GM18498 (cell line): ENCODE data around the gene RALGPS1.
"Not testable (repeated sequence)": the region's sequence is repeated elsewhere in the genome, so short reads cannot be mapped to it uniquely, and the experiment has no call there.

Experiments used
- ATAC-seq: cut with Tn5 transposase; IDR thresholded peaks from one replicate; pipeline ENCODE4 v1.9.1; 2021; ENCODE audit warnings: mild to moderate bottlenecking, moderate library complexity; ENCODE audit not compliant: unreplicated experiment

Gene RALGPS1

DNA sequence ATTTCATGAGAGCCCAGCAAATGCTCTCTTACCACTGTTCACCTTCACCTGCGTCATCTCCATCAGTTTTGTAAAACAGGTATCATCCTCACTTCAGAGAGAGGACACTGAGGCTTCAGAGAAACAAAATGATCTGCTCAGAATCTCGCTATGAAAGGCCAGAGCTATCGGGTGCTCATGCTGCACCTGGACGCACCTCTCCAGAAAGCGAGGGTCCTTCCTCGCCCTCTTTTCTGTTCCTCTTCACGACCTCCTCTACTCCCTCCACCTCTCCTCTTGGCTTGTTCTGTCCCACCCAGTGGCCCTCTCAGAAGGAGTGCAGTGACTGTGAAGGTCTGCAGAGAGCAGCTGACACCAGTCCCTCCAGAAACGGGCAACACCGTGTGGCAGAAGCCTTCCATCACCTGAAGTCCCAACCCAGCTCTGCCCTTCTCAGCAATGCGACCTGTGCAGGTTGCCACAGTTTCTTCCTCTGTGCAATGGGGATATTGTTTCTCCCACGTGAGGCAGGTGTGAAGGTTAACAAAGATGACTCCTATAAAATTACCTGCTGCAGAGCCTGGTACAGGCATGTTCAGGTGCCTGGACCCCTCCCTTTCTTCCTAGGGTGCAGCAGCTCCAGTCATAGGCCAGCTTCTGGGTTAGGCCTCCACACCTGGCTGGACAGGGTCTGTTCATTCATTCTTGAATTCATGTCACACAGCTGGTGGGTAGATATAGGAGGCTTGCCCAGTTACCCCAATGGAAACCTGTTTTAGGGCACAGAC is 253.2 kb downstream of the RALGPS1 start:
- no peak for ATAC-seq

DNA sequence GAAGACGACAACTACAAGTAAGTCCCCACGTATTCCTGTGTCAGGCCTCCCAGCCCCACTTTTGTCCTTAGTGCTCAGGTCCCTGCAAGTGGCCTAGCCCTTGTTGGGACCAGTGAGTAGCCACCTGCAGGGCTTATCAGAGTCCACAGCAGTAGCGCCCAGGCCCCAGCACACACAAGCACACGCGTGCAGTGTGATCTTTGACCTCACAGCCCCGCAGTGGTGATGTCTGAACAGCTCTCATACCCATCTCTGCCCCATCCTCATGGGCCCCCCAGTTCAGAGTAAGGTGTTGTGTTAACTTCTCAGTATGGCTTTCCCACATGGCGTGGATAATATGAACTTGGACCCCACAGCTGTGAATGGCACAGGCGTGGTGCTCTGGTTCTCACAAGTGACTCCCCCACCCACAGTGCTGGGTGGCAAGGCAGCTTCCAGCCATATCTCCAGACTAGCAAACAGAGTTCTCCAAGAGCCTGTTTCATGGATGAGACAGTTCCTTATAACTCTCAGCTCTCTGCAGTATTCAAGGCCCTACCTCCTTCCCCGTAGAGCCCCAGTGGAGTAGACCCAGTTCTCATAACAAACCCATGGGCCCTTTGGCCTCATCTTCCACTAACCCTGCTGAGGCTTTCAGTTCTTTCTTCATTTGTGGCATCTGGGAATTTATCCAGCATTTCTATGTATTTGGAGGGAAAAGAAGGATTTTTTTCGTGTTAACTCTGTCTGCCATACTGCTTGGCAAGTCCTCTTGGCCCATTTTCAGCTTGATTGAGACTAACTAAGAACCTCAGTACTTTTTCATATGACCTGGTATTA is 254.4 kb downstream of the RALGPS1 start:
- no peak for ATAC-seq

DNA sequence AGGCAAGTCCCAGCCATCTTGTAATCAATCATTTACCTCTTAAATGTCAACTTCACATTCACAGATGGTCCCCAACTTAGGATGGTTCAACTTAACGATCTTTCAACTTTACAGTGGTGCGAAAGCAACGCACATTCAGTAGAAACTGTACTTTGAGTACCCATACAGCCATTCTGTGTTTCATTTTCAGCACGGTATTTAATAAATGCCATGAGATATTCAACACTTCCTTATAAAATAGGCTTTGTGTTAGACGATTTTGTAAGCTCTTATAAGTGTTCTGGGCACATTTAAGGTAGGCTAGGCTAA is 254.9 kb downstream of the RALGPS1 start:
- no peak for ATAC-seq

DNA sequence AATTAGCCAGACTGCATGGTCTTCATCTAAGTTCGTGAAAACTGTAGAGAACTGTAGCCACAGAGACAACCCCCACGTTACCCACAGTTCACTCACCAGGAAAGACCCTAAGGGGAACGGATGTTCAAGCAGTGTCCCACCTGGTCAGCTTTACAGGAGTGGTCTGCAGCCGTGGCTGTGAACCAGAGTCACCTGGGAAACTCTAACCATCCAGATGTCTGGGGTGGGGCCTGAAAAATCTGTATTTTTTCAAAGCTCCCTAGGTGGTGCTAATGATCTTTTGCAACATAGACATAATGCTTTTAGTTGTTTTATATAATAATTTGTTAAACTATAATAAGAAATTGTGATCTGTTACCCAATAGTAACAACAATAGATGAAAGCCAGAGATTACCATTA is 255.5 kb downstream of the RALGPS1 start:
- ATAC-seq = no peak

DNA sequence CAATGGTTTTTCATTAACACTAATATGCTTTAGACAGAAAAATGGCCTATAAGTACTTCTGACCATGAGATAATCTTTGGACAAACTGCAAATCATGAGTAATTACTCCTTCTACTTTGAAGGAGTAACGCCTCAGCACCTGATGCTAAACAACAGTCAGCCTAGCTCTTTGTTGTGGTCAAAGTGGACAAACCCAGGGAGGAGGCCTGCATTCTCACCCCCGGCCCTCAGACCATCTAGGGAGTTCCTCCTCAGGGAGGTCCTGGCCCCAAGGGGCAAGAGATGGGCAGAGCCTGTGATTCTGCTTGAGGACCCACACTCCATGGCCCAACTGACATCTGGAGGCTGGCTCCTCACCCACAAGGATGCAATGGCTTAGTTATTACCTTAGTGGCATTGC is 256.1 kb downstream of the RALGPS1 start:
- ATAC-seq = no peak

DNA sequence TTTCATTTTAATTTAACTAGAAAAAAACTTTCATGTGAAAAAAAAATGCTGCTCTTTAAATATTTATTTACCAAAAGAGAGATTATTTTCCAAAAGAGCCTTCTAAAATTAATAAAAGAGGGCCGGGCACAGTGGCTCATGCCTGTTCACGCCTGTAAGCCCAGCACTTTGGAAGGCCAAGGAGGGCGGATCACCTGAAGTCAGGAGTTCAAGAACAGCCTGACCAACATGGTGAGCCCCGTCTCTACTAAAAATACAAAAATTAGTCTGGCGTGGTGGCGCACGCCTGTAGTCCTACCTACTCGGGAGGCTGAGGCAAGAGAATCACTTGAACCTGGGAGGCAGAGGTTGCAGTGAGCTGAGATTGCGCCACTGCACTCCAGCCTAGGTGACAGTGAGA is 256.8 kb downstream of the RALGPS1 start:
- not testable (repeated sequence) for ATAC-seq

DNA sequence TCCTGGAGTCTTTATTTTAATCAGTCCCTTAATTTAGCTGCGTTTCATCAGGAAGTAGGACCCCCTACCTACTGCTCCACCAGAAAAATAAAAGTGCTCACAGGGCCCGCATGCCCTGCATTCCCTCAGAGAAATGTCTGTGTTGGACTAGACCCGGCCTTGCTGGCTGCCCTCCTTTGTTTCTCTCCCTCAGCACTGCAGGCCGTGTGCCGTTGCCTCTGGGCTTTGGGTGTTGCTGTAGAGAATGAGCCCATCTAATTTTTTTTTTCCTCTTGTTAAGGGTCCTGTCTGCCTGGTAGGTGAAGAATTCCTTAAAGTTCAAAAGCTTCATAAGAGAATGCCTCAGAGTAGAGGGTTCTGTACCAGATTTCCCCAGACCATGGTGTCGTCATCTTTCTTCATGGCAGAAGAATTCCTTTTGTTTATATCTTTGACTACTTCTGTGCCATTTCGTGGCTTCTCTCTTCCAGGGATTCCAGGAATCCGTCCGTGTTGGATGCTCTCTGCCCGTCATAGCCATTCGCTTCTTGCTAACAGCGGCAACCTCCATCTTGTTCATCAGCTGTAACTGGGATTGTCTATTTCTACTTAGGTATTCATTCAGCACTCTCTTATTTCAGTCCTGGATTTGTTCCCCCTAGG is 257.6 kb downstream of the RALGPS1 start:
- ATAC-seq = no peak

DNA sequence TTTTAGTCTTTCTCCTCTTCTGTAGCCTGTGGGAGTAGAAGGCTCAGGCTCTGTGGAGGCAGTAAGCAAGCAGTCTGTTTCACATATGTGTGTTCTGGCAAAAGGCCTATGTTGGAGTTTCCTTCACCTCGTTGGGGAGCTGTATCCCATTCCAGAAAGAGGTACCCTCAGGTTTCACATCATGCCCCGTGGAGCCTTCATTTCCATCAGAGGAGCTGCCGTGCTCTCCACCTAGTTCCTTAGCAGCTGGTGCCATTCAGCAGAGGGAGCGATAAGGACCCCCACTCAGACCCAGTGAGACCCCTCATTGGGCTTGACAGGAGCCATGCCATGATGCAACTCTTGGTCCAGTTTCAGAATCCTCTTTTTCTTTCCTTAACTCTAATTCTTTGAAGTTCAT is 258.5 kb downstream of the RALGPS1 start:
- ATAC-seq = no peak

DNA sequence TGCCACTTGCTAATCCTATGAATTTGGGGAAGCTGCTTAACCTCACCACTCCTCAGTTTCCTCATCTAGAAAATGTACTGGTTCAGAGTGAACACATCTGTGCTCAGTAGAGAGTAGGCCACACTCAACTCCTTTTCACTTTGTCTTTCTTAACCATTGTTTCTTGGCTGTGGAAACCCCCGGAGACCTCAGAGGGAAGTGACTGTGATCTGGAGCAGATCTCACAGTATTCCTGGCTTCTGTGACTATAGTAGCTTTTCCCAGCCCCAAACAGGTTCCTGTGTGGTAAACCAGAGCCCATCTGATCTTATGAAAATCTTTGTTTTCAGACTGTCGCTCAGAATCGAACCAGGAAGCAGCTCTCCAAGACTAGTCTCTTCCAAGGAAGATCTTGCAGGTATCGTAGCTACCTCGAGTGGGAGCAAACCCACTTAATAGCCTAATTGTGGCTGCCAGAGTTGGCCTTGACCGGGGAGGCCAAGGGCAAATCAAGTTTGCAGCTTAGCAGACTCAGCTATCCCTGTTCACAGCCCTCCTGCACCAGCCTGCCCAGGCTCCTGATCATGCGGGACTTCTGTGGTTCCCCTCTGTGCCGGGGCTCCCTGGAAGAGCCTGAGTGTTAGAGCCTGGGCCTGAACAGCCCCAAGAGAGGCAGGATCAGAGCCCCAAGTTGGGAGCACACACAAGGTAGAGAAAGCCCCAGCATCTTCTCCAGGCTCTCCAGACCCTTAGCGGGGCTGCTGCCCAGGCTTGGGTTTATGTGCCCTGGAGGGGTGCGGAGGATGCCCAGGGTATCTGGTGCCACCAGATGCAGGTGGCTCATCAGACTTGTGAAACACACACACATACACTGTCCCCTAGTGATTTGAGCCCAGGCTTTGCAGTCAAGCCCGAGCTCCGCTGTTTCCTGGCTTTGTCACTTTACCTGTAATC is 260.1 kb downstream of the RALGPS1 start:
- ATAC-seq = no peak

DNA sequence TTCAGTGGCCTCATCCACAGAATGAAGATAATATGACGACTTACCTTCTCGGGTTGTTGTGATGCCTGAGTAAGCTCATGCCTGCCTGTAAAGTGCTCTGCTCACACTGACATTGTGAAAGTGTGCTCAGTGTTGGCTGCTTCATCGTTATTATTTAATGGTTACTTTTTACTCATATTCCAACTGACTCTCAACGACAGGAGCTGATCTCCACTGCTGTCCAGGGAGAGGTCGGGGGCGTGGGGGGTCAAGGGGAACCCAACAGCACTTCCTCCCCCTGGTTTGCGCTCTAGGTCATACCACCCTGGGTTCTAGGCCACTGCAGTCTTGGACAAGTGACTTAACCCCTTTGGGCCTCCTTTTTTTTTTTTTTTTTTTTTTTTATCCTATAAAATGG is 260.7 kb downstream of the RALGPS1 start:
- no peak for ATAC-seq

DNA sequence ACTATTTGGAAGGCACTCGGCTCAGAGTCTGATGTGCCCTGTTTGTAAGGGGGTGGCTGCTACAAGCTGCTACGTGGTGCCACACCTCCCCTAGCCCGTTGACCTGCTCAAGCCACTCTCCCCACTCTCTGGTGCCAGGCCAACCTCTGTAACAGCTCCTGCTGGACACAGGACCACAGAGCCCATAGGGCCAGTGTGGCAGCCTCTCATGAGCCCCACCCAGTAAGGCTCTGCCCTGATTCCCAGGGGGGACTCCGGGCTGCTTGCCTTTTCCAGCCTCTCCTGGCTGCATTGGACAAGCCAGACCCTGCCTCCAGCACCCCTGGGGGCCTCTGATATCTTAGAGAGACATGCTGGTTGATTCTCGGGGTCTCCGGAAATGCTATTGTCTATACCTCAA is 261.2 kb downstream of the RALGPS1 start:
- ATAC-seq = no peak

DNA sequence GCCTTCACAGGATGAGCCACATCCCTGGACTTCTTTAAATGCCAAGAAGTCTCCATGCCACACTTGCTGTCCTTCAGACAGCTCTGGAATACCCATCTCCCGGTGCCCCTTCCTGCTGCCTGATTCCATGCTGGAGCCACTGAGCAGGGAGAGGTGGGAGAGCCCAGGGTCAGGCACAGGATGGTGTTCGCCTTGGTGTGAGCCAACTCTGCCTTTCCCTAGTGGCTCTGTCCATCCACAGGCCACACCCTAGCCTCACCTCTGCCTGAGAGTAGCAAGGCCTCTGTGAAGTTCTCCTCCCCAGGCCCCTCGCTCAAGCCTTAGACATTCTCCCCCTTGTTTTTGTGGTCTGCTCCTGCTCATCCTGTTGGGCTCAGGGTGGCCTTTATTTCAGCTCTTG is 262.0 kb downstream of the RALGPS1 start:
- no peak for ATAC-seq

DNA sequence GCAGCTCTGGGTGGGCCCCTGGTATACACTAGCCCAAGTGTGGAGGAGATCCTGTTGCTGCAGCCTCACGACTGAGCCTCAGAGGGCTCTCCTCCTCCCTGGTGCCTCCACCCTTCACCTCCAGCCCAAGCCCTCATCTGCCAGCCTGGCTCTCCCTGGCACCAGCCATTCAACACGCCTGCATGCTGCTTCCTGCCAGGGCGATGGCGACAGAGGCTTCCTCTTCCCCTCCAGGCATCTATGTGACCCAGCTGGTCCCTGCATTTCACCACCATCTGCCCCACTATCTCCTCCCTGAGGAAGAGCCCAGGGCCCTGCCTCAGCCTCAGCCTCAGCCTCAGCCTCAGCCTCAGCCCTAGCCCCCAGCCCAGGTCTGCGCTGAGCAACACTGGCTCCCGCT is 262.6 kb downstream of the RALGPS1 start:
- ATAC-seq = no peak

DNA sequence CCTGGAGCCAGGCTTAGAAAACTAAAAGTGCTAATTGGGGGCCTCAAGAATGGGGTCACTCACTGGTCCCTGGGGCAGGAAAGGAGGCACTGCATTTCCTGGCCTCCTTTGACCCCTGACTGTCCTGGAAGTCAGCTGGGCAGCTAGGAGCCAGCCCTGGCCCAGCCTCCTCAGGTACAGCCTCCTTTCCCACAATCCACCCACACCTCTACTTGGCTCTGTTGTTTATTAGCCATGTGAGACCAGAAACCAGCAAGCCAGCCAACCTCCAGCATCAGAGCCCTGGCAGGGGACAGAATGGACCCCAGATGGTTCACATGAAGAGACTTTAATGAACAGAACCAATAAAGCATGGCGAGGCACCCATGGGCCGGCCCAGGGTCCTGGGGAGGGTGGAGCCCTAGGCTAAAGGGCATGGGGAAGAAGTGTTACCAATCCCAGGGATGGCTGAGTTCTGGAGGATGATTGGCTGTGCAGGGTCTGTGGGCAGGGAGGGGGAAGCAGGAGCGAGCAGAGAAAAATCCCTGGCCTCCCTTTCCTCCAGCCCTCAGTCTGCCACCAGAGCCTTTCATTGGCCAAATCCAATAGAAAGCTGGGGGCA is 263.2 kb downstream of the RALGPS1 start:
- ATAC-seq = no peak

DNA sequence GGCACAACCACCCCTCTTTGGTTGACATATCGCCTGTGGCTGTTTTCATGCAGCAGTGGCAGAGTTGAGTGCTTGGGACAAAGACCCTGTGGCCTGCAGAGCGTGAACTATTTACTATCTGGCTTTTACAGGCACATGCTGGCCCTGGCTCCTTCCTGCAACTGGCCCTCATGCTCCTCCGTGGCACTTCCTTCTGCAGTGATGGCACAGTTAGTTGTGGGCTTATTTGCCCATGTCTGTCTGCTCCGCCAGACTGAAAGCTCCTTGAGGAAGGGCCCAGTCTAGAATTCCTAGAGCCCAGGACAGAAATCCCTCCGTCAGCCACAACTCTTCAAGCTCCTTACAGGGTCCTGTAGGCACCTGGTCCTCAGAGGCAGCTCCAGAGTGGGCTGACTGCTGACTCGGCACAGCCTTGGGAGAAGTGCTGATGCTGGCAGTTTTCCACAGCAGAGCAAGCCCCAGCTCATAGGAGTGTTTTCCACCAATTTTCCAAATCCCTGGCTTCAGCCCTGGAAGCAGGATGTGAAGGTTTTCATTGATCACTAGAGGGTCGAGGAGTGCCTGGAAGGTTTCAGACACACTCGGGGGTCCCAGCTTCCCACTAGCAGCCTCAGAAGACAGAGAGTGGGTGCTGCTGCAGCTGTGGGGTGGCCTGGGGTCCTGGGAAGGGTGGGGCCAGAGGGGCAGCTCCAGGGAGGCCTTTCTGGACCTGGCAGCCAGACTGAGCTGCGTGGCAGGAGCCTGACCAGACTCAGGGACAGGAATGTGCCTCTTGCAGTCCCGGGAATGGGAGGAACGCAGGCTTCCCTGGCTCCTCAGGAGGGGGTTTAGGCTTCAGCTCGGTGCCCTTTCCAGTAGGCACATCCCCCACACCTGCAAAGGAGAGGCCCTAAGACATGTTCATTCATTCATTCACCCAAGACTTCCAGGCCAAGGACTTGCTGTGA is 264.4 kb downstream of the RALGPS1 start:
- no peak for ATAC-seq

DNA sequence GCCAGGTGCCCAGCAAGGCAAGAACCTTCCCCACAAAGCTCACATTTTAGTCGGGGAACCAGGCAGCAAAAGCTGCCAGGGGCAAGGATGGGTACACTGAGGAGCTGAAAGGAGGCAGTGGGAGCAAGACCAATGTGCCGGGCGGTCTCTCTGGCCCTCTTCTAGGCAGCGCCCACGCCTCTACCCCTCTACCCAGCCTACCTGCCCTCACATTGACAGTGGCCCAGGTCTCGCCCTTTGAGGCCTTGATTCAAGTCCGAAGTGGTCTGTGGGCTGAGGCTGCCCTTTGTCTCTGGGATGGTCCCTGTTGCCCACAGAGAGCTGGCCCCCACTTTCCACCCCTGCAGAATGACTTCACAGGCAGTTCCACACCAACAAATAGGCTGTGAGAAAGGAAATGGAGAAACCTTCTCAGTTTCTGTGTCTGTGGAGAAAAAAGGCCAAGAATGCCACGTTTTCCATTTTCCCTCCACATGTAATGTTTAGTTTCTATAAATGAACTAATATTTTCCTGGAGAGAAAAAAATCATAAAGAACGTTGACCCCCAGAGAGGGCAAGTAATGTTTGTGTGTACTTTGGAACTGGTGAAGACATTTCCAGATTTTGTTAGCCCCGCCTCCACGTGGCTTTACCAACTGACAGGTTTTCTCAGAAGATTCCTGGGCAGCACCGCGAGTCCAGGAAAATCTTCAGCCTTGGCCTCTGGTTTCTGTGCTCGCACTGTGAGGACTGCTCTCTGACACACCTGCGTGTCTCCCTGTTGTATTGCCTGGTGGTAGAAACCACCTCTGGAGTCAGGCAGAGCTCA is 265.3 kb downstream of the RALGPS1 start:
- no peak for ATAC-seq

DNA sequence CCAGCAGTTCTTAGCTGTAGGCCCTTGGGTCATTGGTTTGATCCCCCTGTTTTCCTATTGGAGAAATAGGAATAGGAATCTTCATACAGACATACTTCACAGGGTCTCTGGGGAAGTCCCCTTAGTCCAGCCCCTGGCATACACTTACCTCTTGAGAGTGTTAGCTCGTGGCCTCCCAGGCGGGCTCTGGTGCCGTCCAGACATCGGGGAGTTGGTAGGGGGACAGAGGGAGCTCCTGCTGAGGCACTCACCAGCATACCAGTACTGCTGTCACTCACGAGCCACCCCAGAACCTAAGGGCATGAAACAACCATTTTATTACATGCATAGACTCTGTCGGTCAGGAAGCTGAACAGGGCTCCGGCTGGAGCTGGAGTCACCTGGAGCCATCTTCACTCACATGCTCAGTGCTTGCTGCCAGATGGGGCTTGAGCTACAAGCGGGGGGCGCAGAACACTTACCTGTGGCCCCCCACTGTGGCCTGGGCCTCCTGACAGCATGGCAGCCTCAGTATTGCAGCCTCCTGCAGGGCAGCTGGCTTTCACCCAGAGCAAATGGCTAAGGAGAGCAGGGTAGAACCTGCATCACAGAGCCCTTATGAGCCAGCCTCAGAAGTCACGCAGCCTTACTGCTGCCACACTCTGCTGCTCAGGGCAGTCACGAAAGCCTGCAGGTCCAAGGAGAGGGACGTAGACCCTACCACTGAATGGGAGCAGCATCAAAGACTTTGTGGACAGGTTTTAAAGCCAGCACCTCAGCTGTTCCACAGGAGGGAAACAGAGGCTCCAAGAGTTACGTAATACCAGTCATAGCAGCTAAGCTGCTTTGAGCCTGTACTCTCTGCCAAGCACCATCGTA is 266.1 kb downstream of the RALGPS1 start:
- ATAC-seq = no peak

DNA sequence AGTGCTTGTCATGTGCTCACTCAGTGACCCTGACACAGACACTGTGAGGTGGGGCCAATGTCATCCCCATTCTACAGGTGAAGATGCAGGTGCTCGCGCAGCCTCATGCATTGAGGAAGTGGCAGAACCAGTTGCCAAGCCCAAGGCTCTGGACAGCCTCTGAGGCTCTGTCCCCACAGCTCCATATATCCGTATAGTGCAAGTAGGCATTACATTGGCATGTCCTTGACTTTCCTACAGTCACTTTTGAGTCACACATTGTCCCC is 266.7 kb downstream of the RALGPS1 start:
- ATAC-seq = no peak
